Muscle of leg (tissue), 11 donors: ENCODE results near the gene HDAC7. TPM values are rescaled to one million over a fixed set of nuclear protein-coding genes. Genes with fewer than 3 reads are reported as not detected.
A peak's percentile ranks its signal among the peaks of the same experiment; 100 is the strongest.

Experiments used
- DNase-seq: peaks from one replicate; pipeline ENCODE4 v3.0.0; 2013
- H3K27ac ChIP-seq: one replicate; pipeline ENCODE4 v1.5.1; 2013; ENCODE audit warnings: mild to moderate bottlenecking, low read length, control low read depth
- H3K27me3 ChIP-seq: one replicate; pipeline ENCODE4 v1.6.1; 2013; ENCODE audit warnings: low read length; ENCODE audit not compliant: control insufficient read depth, insufficient read depth
- H3K36me3 ChIP-seq: one replicate; pipeline ENCODE4 v1.6.1; 2013; ENCODE audit warnings: low read length; ENCODE audit not compliant: control insufficient read depth, insufficient read depth
- H3K4me1 ChIP-seq: one replicate; pipeline ENCODE4 v1.6.1; 2013; ENCODE audit warnings: low read length; ENCODE audit not compliant: control insufficient read depth, insufficient read depth
- H3K4me3 ChIP-seq: one replicate; pipeline ENCODE4 v1.5.1; 2013; ENCODE audit warnings: low read length, control low read depth
- H3K9me3 ChIP-seq: replicated peaks from 2 replicates; pipeline ENCODE4 v1.6.1; 2013; ENCODE audit warnings: low read depth, low read length; ENCODE audit not compliant: control insufficient read depth
- WGBS: methylation state at CpG from one replicate; pipeline ENCODE4 v1.1.5; 2013; ENCODE audit warnings: missing lambda C conversion rate; ENCODE audit not compliant: insufficient coverage; 5-methylcytosine and 5-hydroxymethylcytosine counted together
- polyA plus RNA-seq, 8 donors: library from polyadenylated mRNA; unstranded; fragments of 120-200 nt; gene quantifications; one replicate each; pipeline versions ENCODE4 v1.2.1 to v1.2.3, GENCODE V29; 2013; ENCODE audit warnings: inconsistent platforms in 1 of 8, low replicate concordance in 1 of 8; ENCODE audit not compliant: insufficient read length in 8 of 8, insufficient read depth in 1 of 8
- total RNA-seq: library from RNA; stranded (reverse); fragments of 120-200 nt; gene quantifications from one replicate; pipeline ENCODE4 v1.2.4, GENCODE V29; 2013

HDAC7 gene
- total and polyA plus RNA-seq, 9 donors = 27.4 to 72.8 (median 59.5) TPM

- no peak overlapping the region for H3K27ac ChIP-seq
- no peaks in the 10 kb centered on the region for H3K9me3 ChIP-seq
- H3K27me3 ChIP-seq = no peaks in the 10 kb centered on the region
- 83% methylated on average over 1 of the region's 3 CpGs for WGBS
- no peaks in the 10 kb centered on the region for H3K36me3 ChIP-seq
- H3K4me1 ChIP-seq = peaks cover 23% of the 10 kb centered on the region
- no peak overlapping the region for H3K4me3 ChIP-seq
- DNase-seq = no peak
Observed at GRCh38 chr12:47762850-47763465, 56.7 kb downstream of the HDAC7 start.

GRCh38 chr12:47758834-47759690 is 60.6 kb downstream of the HDAC7 start, which contains the start of gene RAPGEF3:
Gene RAPGEF3 (minus strand): TSS chr12:47758880. CDS start chr12:47758556, 324 bp downstream.
- peaks cover 45% of the 10 kb centered on the region for H3K4me1 ChIP-seq
- H3K9me3 ChIP-seq = no peaks in the 10 kb centered on the region
- H3K36me3 ChIP-seq = no peaks in the 10 kb centered on the region
- 1% methylated on average over 44 of the region's 57 CpGs for WGBS
- peak; percentile 90 for DNase-seq
- peak within 1 kb of the TSS; percentile 72 for H3K27ac ChIP-seq
- H3K27me3 ChIP-seq = no peaks in the 10 kb centered on the region
- peak within 1 kb of the TSS; percentile 63 for H3K4me3 ChIP-seq

GRCh38 chr12:47758584-47758833 is 61.2 kb downstream of the HDAC7 start:
- H3K36me3 ChIP-seq = no peaks in the 10 kb centered on the region
- no peaks in the 10 kb centered on the region for H3K9me3 ChIP-seq
- WGBS = 1% methylated on average over 10 of the region's 10 CpGs
- peak overlapping the region; percentile 5 for H3K27ac ChIP-seq
- DNase-seq = no peak
- no peaks in the 10 kb centered on the region for H3K27me3 ChIP-seq
- H3K4me1 ChIP-seq = peaks cover 50% of the 10 kb centered on the region
- peak overlapping the region; percentile 63 for H3K4me3 ChIP-seq

DNA sequence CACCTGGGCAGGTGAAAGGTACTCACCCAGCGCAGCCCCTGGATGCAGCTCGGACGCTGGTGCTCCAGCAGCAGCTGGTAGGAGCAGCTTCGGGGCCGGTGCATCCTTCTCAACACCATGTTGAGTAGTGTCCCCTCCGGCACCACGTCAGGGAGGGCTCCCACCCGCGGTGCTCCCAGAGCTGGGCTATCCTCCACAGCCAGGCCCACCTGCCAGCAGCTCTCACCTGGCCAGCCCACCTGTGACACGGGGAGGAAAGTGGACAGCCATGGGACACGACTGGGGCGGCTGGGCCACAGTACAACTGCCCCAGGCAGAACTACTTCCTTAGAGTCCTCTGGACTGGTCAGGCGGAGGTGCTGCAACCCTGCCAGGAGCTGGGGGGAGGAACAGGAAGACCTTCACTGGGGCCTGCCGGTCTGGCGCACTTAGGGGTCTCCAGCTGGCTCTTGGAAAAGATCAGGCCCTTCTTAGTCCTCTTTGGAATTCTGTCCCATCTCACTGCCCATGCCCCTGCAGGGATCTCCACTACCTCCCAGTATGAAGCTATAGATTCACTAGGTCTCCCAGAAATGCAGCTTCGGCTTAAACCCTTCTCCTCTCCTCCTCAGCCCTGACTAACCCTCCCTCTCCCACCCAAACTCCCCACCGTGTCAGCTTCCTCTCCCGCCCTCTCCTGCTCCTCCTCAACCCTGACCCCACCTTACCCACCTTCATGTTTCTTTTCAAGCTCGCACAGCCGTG is 61.7 kb downstream of the HDAC7 start:
- no peaks in the 10 kb centered on the region for H3K9me3 ChIP-seq
- no peaks in the 10 kb centered on the region for H3K36me3 ChIP-seq
- H3K27me3 ChIP-seq = no peaks in the 10 kb centered on the region
- peak overlapping the region; percentile 5 for H3K27ac ChIP-seq
- WGBS = 32% methylated on average over 19 of the region's 20 CpGs
- DNase-seq = peak; percentile 53
- H3K4me3 ChIP-seq = peak overlapping the region; percentile 63
- H3K4me1 ChIP-seq = peaks cover 51% of the 10 kb centered on the region

GRCh38 chr12:47757364-47757839 is 62.3 kb downstream of the HDAC7 start:
- H3K27ac ChIP-seq = peak overlapping the region; percentile 5
- peaks cover 55% of the 10 kb centered on the region for H3K4me1 ChIP-seq
- WGBS = 46% methylated on average over 5 of the region's 7 CpGs

GRCh38 chr12:47755655-47756562 is 63.8 kb downstream of the HDAC7 start:
- peak overlapping the region; percentile 19 for H3K4me3 ChIP-seq
- no peak for DNase-seq
- H3K9me3 ChIP-seq = no peaks in the 10 kb centered on the region
- no peaks in the 10 kb centered on the region for H3K36me3 ChIP-seq
- no peak overlapping the region for H3K27ac ChIP-seq
- no peaks in the 10 kb centered on the region for H3K27me3 ChIP-seq
- 100% methylated on average over 3 of the region's 12 CpGs for WGBS
- H3K4me1 ChIP-seq = peaks cover 58% of the 10 kb centered on the region

More at GRCh38 chr12:47757364-47757839, 62.3 kb downstream of the HDAC7 start:
- H3K27me3 ChIP-seq = no peaks in the 10 kb centered on the region
- H3K4me3 ChIP-seq = peak overlapping the region; percentile 63
- no peak for DNase-seq
- no peaks in the 10 kb centered on the region for H3K36me3 ChIP-seq
- no peaks in the 10 kb centered on the region for H3K9me3 ChIP-seq

DNA sequence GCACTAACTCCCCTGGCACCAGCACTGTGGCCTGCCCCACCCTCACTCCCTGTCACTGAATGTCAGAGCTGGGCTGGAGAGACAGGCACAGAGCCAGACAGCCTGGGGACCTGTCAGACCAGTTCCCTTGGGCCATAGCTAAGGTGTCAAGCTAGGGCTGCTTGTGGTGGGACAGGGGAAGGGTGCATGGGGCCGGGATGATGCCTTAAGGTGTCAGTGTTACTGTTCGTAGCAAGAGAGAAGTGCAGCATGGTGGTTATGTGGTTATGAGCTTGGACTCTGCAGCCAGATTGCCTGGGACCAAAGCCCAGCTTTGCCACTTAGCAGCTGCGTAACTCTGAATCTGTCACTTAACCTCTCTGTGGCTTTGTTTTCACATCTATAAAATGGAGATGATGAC is 64.8 kb downstream of the HDAC7 start:
- WGBS = 80% methylated on average over 2 of the region's 3 CpGs
- no peaks in the 10 kb centered on the region for H3K36me3 ChIP-seq
- H3K4me3 ChIP-seq = no peak overlapping the region
- no peaks in the 10 kb centered on the region for H3K27me3 ChIP-seq
- H3K9me3 ChIP-seq = no peaks in the 10 kb centered on the region
- H3K27ac ChIP-seq = no peak overlapping the region
- DNase-seq = no peak
- peaks cover 53% of the 10 kb centered on the region for H3K4me1 ChIP-seq

DNA sequence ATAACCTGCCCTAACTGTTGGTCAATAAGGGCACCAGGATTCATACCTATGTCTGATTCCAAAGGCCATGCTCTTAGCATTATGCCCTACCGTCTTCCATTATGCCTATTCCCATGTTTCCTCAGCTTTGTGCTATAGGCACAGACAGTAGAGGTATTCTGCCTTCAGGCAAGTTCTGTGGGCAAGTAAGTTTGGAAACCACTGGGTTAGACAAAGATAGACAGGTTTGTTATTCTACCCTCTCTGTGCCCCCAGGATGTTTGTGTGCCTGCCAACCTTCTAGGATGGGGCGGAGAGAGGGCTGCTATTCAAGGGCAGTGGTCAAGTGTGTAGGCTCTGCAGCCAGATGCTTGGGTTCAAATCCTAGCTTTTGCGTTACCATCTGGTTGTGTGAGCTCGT is 65.6 kb downstream of the HDAC7 start:
- Histone ChIP-seq H3K4me1 (peaks cover 47% of the 10 kb centered on the region), H3K9me3 (no peaks in the 10 kb centered on the region), H3K27ac (no peak overlapping the region), H3K27me3 (no peaks in the 10 kb centered on the region), H3K36me3 (no peaks in the 10 kb centered on the region), H3K4me3 (no peak overlapping the region)
- no peak for DNase-seq
- 85% methylated on average over 2 of the region's 4 CpGs for WGBS

DNA sequence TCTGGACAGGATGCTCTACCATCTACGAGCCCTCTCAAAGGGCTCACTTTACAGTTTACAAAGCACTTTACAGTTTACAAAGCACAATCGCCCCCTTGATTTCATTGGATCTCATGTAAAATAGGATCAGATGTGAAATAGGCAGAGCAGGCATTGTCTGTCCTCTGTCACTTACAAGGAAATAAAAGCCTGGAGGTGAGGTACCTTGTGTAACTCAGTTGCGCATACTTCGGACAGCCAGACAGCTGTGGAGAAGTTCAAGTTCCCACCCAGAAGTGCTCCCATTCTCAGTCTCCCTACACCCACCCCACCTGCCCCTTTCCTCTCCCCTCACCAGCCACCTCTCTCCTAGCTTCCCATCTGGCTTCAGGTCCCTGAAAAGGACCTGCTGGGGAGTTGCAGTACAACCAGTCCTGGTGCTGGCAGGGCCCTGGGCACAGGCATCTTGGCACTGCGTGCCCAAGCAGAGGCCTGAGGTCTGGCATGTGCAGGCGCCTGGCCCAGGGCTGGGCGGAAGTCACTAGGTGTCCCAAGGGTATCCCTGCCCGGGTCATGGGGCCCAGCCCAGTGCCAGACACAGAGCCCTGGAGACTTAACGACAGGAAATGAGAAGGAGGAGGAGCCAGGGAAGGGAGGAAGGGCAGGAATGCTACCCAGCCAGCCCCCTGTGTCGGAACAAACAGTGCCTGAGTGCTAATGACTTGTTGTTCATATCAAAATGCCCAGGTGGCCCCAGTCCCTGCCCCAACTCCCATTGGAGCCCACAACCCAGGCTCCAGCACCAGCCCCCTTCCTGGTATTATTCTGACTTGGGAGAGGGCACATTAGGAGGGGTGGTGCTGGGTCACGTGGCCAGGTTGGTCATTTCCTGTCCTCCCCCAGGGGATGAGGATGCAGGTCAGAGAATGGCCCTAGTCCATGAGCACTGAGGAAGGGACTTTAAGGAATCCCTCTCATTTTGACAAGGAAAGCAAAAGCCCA is 66.4 kb downstream of the HDAC7 start:
- H3K36me3 ChIP-seq = peaks cover 2% of the 10 kb centered on the region
- no peak for DNase-seq
- no peaks in the 10 kb centered on the region for H3K27me3 ChIP-seq
- no peaks in the 10 kb centered on the region for H3K9me3 ChIP-seq
- peak overlapping the region; percentile 66 for H3K27ac ChIP-seq
- 37% methylated on average over 7 of the region's 11 CpGs for WGBS
- H3K4me1 ChIP-seq = peaks cover 42% of the 10 kb centered on the region
- no peak overlapping the region for H3K4me3 ChIP-seq
